H1 (cell line): ENCODE results near the gene RAB3A. TPM values are rescaled to one million over a fixed set of nuclear protein-coding genes. Genes with fewer than 3 reads are reported as not detected.

Source experiments
- CTCF ChIA-PET: fragments of 300-600 bp; sonication (Branson Sonifier 250); formaldehyde crosslinking; loops from one replicate; lab custom pipeline; 2021; ENCODE audit not compliant: partially characterized antibody; lab: Charles Lee
- POLR2A ChIA-PET: fragments of 300-600 bp; sonication (Branson Sonifier 250); formaldehyde crosslinking; loops from one replicate; lab custom pipeline; 2021; ENCODE audit warnings: inconsistent platforms; ENCODE audit not compliant: partially characterized antibody; lab: Charles Lee
- DNase-seq, 2 experiments: peaks; one replicate each; pipeline versions ENCODE4 v3.0.0 to v3.0.0-alpha.2; 2010 to 2022; ENCODE audit warnings: low spot score in 2 of 2, low read depth in 1 of 2, mixed read lengths in 1 of 2
- FAIRE-seq: peaks from 2 replicates; lab custom pipeline; 2011; peaks lifted over from hg19 to GRCh38; lab: Jason Lieb, UNC
- H2AFZ ChIP-seq: 2 replicates; pipeline ENCODE4 v1.8.1; 2012; ENCODE audit warnings: low read length, inconsistent platforms
- H2AK5ac ChIP-seq: 2 replicates; pipeline ENCODE4 v1.6.1; 2013; ENCODE audit warnings: low read depth, low read length
- H2BK120ac ChIP-seq: replicated peaks from 2 replicates; pipeline ENCODE3; 2013; ENCODE audit warnings: low read depth, low read length, inconsistent platforms
- H2BK12ac ChIP-seq: 2 replicates; pipeline ENCODE4 v1.6.1; 2013; ENCODE audit warnings: low read depth, low read length
- H2BK15ac ChIP-seq: 2 replicates; pipeline ENCODE4 v1.6.1; 2013; ENCODE audit warnings: low read length
- H2BK20ac ChIP-seq: 2 replicates; pipeline ENCODE4 v1.6.1; 2013; ENCODE audit warnings: low read length
- H2BK5ac ChIP-seq: 2 replicates; pipeline ENCODE4 v1.6.1; 2013; ENCODE audit warnings: low read depth, low read length
- H3K14ac ChIP-seq: 2 replicates; pipeline ENCODE4 v1.6.1; 2013; ENCODE audit warnings: inconsistent platforms; ENCODE audit not compliant: insufficient read length
- H3K18ac ChIP-seq: 2 replicates; pipeline ENCODE4 v1.6.1; 2013; ENCODE audit warnings: low read length; ENCODE audit errors: extremely low read depth
- H3K23ac ChIP-seq: 2 replicates; pipeline ENCODE4 v1.6.1; 2013; ENCODE audit warnings: inconsistent platforms; ENCODE audit not compliant: insufficient read length
- H3K23me2 ChIP-seq: 2 replicates; pipeline ENCODE4 v1.6.1; 2013; ENCODE audit warnings: low read depth, low read length
- H3K27ac ChIP-seq: 2 replicates; pipeline ENCODE4 v1.6.1; 2011; ENCODE audit warnings: low read depth, low read length, inconsistent platforms
- H3K27me3 ChIP-seq, 4 experiments: replicated peaks in 1 of 4; 1 replicate in 1 of 4; 2 replicates in 3 of 4; pipeline versions ENCODE4 v1.6.1 to v1.8.1; 2011 to 2013; ENCODE audit warnings: low read length in 3 of 4, mild to moderate bottlenecking in 3 of 4, inconsistent platforms in 2 of 4, mixed read lengths in 2 of 4, moderate library complexity in 1 of 4; ENCODE audit not compliant: control insufficient read depth in 3 of 4, insufficient read depth in 3 of 4; ENCODE audit errors: extremely low read depth in 1 of 4
- H3K36me3 ChIP-seq, 4 experiments: 2 replicates each; pipeline versions ENCODE4 v1.6.1 to v1.8.1; 2011 to 2013; ENCODE audit warnings: mild to moderate bottlenecking in 4 of 4, low read length in 3 of 4, moderate library complexity in 2 of 4, control low read depth in 1 of 4, inconsistent platforms in 1 of 4; ENCODE audit not compliant: insufficient read depth in 4 of 4, control insufficient read depth in 2 of 4
- H3K4ac ChIP-seq: replicated peaks from 2 replicates; pipeline ENCODE3; 2013; ENCODE audit warnings: low read length, low read depth, mixed read lengths, inconsistent platforms; ENCODE audit not compliant: insufficient read length
- H3K4me1 ChIP-seq, 4 experiments: replicated peaks in 1 of 4; 1 replicate in 1 of 4; 2 replicates in 3 of 4; pipeline versions ENCODE4 v1.6.1 to v1.8.1; 2011 to 2013; ENCODE audit warnings: low read length in 3 of 4, inconsistent platforms in 2 of 4, mixed read lengths in 1 of 4; ENCODE audit not compliant: insufficient read depth in 4 of 4, control insufficient read depth in 3 of 4
- H3K4me2 ChIP-seq, 2 experiments: 2 replicates each; pipeline versions ENCODE4 v1.6.1 to v1.8.1; 2011 to 2013; ENCODE audit warnings: low read depth in 2 of 2, low read length in 2 of 2, control low read depth in 1 of 2, inconsistent platforms in 1 of 2, mild to moderate bottlenecking in 1 of 2; ENCODE audit not compliant: insufficient read depth in 1 of 2
- H3K4me3 ChIP-seq, 4 experiments: fragments of 200-600, 300-600 bp in 1 of 4; sonication (generic), shearing (Covaris generic), sonication (Bioruptor Twin) in 1 of 4; 2 replicates each; pipeline versions ENCODE4 v1.5.1 to v1.8.1; 2011 to 2016; ENCODE audit warnings: low read length in 4 of 4, low read depth in 3 of 4, control low read depth in 2 of 4, inconsistent platforms in 2 of 4, mild to moderate bottlenecking in 2 of 4, mixed read lengths in 1 of 4, moderate library complexity in 1 of 4; ENCODE audit not compliant: insufficient read depth in 2 of 4; ENCODE audit errors: extremely low read depth in 1 of 4
- H3K56ac ChIP-seq: replicated peaks from 2 replicates; pipeline ENCODE3; 2013; ENCODE audit warnings: low read depth, mild to moderate bottlenecking, mixed read lengths, low read length, inconsistent platforms; ENCODE audit not compliant: insufficient read length
- H3K79me1 ChIP-seq: 2 replicates; pipeline ENCODE4 v1.6.1; 2013; ENCODE audit warnings: low read depth, low read length, control low read depth
- H3K79me2 ChIP-seq, 2 experiments: 2 replicates each; pipeline versions ENCODE4 v1.6.1 to v1.8.1; 2012 to 2013; ENCODE audit warnings: low read length in 2 of 2, mild to moderate bottlenecking in 2 of 2, inconsistent platforms in 1 of 2; ENCODE audit not compliant: insufficient read depth in 2 of 2, control insufficient read depth in 1 of 2
- H3K9ac ChIP-seq, 4 experiments: replicated peaks in 1 of 4; 1 replicate in 1 of 4; 2 replicates in 3 of 4; pipeline versions ENCODE4 v1.6.1 to v1.8.1; 2011 to 2013; ENCODE audit warnings: low read depth in 3 of 4, low read length in 3 of 4, control low read depth in 2 of 4, mild to moderate bottlenecking in 2 of 4, moderate library complexity in 2 of 4, inconsistent platforms in 1 of 4; ENCODE audit errors: extremely low read depth in 1 of 4
- H3K9me3 ChIP-seq, 2 experiments: 2 replicates each; pipeline versions ENCODE4 v1.6.1 to v1.8.1; 2012 to 2013; ENCODE audit warnings: mild to moderate bottlenecking in 2 of 2, moderate library complexity in 2 of 2, control low read depth in 1 of 2, inconsistent platforms in 1 of 2, low read depth in 1 of 2, low read length in 1 of 2, mixed read lengths in 1 of 2; ENCODE audit not compliant: insufficient read depth in 2 of 2
- H4K20me1 ChIP-seq, 2 experiments: replicated peaks in 1 of 2; 2 replicates each; pipeline versions ENCODE3 to v1.8.1; 2011 to 2013; ENCODE audit warnings: inconsistent platforms in 2 of 2, low read length in 2 of 2, mild to moderate bottlenecking in 1 of 2; ENCODE audit not compliant: insufficient read depth in 2 of 2, control insufficient read depth in 1 of 2
- H4K5ac ChIP-seq: 2 replicates; pipeline ENCODE4 v1.6.1; 2013; ENCODE audit warnings: low read length, low read depth, mixed read lengths, inconsistent platforms; ENCODE audit not compliant: insufficient read length
- H4K8ac ChIP-seq: 2 replicates; pipeline ENCODE4 v1.8.0; 2013; ENCODE audit warnings: mild to moderate bottlenecking, moderate library complexity, low read length, inconsistent platforms; ENCODE audit not compliant: insufficient read depth; ENCODE audit errors: extremely low read depth
- H4K91ac ChIP-seq: replicated peaks from 2 replicates; pipeline ENCODE3; 2013; ENCODE audit warnings: low read length, mixed read lengths, inconsistent platforms; ENCODE audit not compliant: insufficient read length
- ASH2L ChIP-seq: fragments of 200-600, 300-600 bp; sonication (generic); IDR thresholded peaks from one replicate; pipeline ENCODE4 v1.7.1; 2017; ENCODE audit warnings: low read length
- FOSL1 ChIP-seq: IDR thresholded peaks from 2 replicates; pipeline ENCODE4 v1.6.1; 2011; ENCODE audit warnings: mild to moderate bottlenecking, low read depth, low read length, moderate library complexity; ENCODE audit not compliant: insufficient read depth
- KDM5A ChIP-seq: fragments of 200-600 bp; IDR thresholded peaks from 2 replicates; pipeline ENCODE4 v1.7.1; 2012; ENCODE audit warnings: mild to moderate bottlenecking, low read length, inconsistent platforms, mixed read lengths
- NRF1 ChIP-seq: IDR thresholded peaks from 2 replicates; pipeline ENCODE4 v1.6.1; 2011; ENCODE audit warnings: mild to moderate bottlenecking, low read depth, low read length, improper control_type of control experiment
- RAD21 ChIP-seq, 2 experiments: IDR thresholded peaks in 1 of 2; conservative IDR thresholded peaks in 1 of 2; 2 replicates each; pipeline ENCODE4 v1.6.1; 2011; ENCODE audit warnings: low read depth in 2 of 2, low read length in 2 of 2, improper control_type of control experiment in 1 of 2, inconsistent platforms in 1 of 2, mild to moderate bottlenecking in 1 of 2, moderate library complexity in 1 of 2
- RFX5 ChIP-seq: IDR thresholded peaks from 2 replicates; pipeline ENCODE4 v1.6.1; 2011; ENCODE audit warnings: low read depth, low read length, improper control_type of control experiment, borderline replicate concordance
- RXRA ChIP-seq: IDR thresholded peaks from 2 replicates; pipeline ENCODE4 v1.6.1; 2011; ENCODE audit warnings: low read depth, mild to moderate bottlenecking, low read length, moderate library complexity; ENCODE audit not compliant: insufficient read depth
- SP2 ChIP-seq: IDR thresholded peaks from 2 replicates; pipeline ENCODE4 v1.6.1; 2012; ENCODE audit warnings: mild to moderate bottlenecking, low read length, inconsistent platforms
- TBP ChIP-seq: IDR thresholded peaks from 2 replicates; pipeline ENCODE4 v1.6.1; 2011; ENCODE audit warnings: low read depth, low read length, improper control_type of control experiment
- WGBS, 2 experiments: shearing (Covaris generic) in 1 of 2; methylation state at CpG; one replicate each; pipeline versions ENCODE4 v1.1.6 to v1.1.7; 2013 to 2015; ENCODE audit warnings: low lambda C conversion rate in 2 of 2, mixed read lengths in 2 of 2, inconsistent platforms in 1 of 2, low coverage in 1 of 2, missing lambda C conversion rate in 1 of 2; ENCODE audit not compliant: insufficient replicate concordance in 2 of 2, insufficient coverage in 1 of 2, insufficient read length in 1 of 2; ENCODE audit errors: extremely low coverage in 1 of 2, missing lambda C conversion rate in 1 of 2; 5-methylcytosine and 5-hydroxymethylcytosine counted together
- polyA plus RNA-seq, 7 experiments: library from polyadenylated mRNA; depleted of rRNA in 3 of 7; stranded (reverse) in 5 of 7; unstranded in 2 of 7; fragments of >200 nt in 5 of 7; fragments of 200-250 nt in 2 of 7; gene quantifications; 1 replicate in 5 of 7; 2 replicates in 1 of 7; 4 replicates in 1 of 7; pipeline versions ENCODE4 v1.2.1 to v1.2.3, GENCODE V29; 2011 to 2013; ENCODE audit warnings: missing spikeins in 2 of 7, mixed read lengths in 2 of 7
- total RNA-seq: library from RNA; stranded (reverse); fragmentation: NEBNext Ultra II Directional; extraction: Animal tissue kit (Norgen Biotek cat#: 25700); gene quantifications from 2 replicates; pipeline ENCODE4 v1.2.1, GENCODE V29; 2021
- TF ChIP-seq, protein P1 (sequence below): IDR thresholded peaks from 2 replicates; pipeline ENCODE4 v1.6.1; 2012; ENCODE audit warnings: inconsistent platforms

The RAB3A gene
- total and polyA plus RNA-seq, 2 of the 8 experiments (the other 6 are each of a cell fraction or from before 2014, with no cell fraction given), result 13.6 to 14.2 TPM

GRCh38 chr19:18232540-18233223, 28.8 kb upstream of the RAB3A start:
- no peaks in the 10 kb centered on the region for H3K79me2 ChIP-seq
- H3K23ac ChIP-seq, result no peak overlapping the region
- ChIA-PET POLR2A (interaction anchor here (0.6 to 4.4 kb wide), 19 partner anchors 8 to 156 kb away, joined by 3 to 43 read pairs (median 5); partner anchors contain the start of genes JUND and RAB3A), CTCF (interaction anchor here (0.7 to 10.1 kb wide), 25 partner anchors 8 to 181 kb away, joined by 3 to 140 read pairs (median 5); partner anchors contain the start of gene RAB3A)
- H4K20me1 ChIP-seq, result no peaks in the 10 kb centered on the region
- peak overlapping the region; percentile 79 for H4K8ac ChIP-seq
- H2BK12ac ChIP-seq, result peak overlapping the region; percentile 95; the same call in 1 of the 2 replicates
- H3K4me3 ChIP-seq, result peak overlapping the region; percentile 39 to 54 (median 46); a peak in 7 of 8 replicates
- peak overlapping the region; percentile 97 for H4K91ac ChIP-seq
- DNase-seq (peak in 1 of 2 experiments; percentile 89), FAIRE-seq (no peak)
- H2AFZ ChIP-seq, result peak overlapping the region; percentile 59; the same call in 1 of the 2 replicates
- H4K5ac ChIP-seq, result peak overlapping the region; percentile 85
- H2AK5ac ChIP-seq, result peak overlapping the region; percentile 32; the same call in 1 of the 2 replicates
- peak overlapping the region; percentile 72; the same call in 1 of the 2 replicates for H2BK20ac ChIP-seq
- no peaks in the 10 kb centered on the region for H3K36me3 ChIP-seq
- H3K4ac ChIP-seq, result peak overlapping the region; percentile 99
- no peak overlapping the region for H3K14ac ChIP-seq
- H3K27ac ChIP-seq, result peak overlapping the region; percentile 65; the same call in 1 of the 2 replicates
- peak overlapping the region in 1 of 4 experiments; percentile 52; a peak in 4 of 7 replicates for H3K9ac ChIP-seq
- H2BK5ac ChIP-seq, result peak overlapping the region; percentile 96; the same call in 1 of the 2 replicates
- H3K4me1 ChIP-seq, result peaks cover 6 to 20% (median 14%) of the 10 kb centered on the region in 4 experiments
- H3K4me2 ChIP-seq, result peak overlapping the region; percentile 91 to 96
- H2BK15ac ChIP-seq, result peak overlapping the region; percentile 100
- no peaks in the 10 kb centered on the region for H3K9me3 ChIP-seq
- peak overlapping the region; percentile 86 for H2BK120ac ChIP-seq
- H3K56ac ChIP-seq, result peak overlapping the region; percentile 18
- no peaks in the 10 kb centered on the region for H3K27me3 ChIP-seq
- H3K23me2 ChIP-seq, result peaks cover 7% of the 10 kb centered on the region
- 9% methylated on average over 11 of the region's 46 CpGs; no CpG with 5 or more reads in 1 of the 2 experiments for WGBS, 2 experiments
- H3K18ac ChIP-seq, result peak overlapping the region; percentile 84
- no peaks in the 10 kb centered on the region for H3K79me1 ChIP-seq
- TF ChIP-seq NRF1 (no peak), SP2 (no peak), TBP (peak; percentile 25; the same call in 1 of the 2 replicates), ASH2L (peak; percentile 69), RXRA (no peak), KDM5A (no peak), RAD21 (IDR thresholded peaks at IDR 0.05 in 1 of 2, conservative IDR thresholded peaks at IDR 0.05 in 1 of 2; ENCODE audit: low read depth in 2 of 2, low read length in 2 of 2) (peak; percentile 28 to 44; a peak in 2 of 4 replicates), FOSL1 (no peak), RFX5 (no peak)
- TF ChIP-seq, protein P1, sequence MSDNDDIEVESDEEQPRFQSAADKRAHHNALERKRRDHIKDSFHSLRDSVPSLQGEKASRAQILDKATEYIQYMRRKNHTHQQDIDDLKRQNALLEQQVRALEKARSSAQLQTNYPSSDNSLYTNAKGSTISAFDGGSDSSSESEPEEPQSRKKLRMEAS, result peak; percentile 61; the same call in 1 of the 2 replicates
